Loucy (cell line): Measurements from ENCODE around the gene IL4.

Source experiments
- EZH2phosphoT487 ChIP-seq: fragments of 200-600 bp; IDR thresholded peaks from 2 replicates; pipeline ENCODE4 v1.6.1; 2018; ENCODE audit warnings: antibody characterized with exemption, mild to moderate bottlenecking, moderate library complexity, borderline replicate concordance
- TF ChIP-seq, protein P1 (sequence below): fragments of 200-600 bp; sonication (generic); conservative IDR thresholded peaks from 2 replicates; pipeline ENCODE4 v1.5.1; 2014; ENCODE audit warnings: mild to moderate bottlenecking, antibody characterized with exemption, low read length

DNA sequence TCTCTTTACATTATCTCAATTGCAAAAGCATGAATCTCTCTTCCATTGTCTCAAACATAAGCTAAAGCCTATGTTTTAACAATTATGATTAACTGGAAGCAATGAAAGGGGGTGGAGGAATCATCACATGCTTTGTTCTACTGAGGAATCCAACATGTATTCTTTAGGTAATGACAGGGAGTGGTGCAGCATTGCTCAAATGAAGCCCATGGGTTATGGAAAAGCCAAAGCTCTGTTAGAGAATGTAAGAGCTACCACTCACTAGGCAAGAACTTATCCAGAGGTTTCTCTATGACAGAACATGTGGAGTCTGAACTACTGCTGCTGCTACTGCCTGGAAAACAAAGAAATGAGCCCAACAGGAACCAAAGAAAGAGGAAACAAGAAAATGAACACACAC is 34.9 kb downstream of the IL4 start:
- TF ChIP-seq, protein P1, sequence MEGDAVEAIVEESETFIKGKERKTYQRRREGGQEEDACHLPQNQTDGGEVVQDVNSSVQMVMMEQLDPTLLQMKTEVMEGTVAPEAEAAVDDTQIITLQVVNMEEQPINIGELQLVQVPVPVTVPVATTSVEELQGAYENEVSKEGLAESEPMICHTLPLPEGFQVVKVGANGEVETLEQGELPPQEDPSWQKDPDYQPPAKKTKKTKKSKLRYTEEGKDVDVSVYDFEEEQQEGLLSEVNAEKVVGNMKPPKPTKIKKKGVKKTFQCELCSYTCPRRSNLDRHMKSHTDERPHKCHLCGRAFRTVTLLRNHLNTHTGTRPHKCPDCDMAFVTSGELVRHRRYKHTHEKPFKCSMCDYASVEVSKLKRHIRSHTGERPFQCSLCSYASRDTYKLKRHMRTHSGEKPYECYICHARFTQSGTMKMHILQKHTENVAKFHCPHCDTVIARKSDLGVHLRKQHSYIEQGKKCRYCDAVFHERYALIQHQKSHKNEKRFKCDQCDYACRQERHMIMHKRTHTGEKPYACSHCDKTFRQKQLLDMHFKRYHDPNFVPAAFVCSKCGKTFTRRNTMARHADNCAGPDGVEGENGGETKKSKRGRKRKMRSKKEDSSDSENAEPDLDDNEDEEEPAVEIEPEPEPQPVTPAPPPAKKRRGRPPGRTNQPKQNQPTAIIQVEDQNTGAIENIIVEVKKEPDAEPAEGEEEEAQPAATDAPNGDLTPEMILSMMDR, result no peak
- no peak for TF ChIP-seq EZH2phosphoT487
